Placental epithelial cell (primary cell): Measurements from ENCODE around the gene SAXO1. TPM values are rescaled to one million over a fixed set of nuclear protein-coding genes. Genes with fewer than 3 reads are reported as not detected.
A peak's percentile ranks its signal among the peaks of the same experiment; 100 is the strongest.

Experiments
- small RNA-seq: library from RNA; depleted of rRNA; stranded (forward); fragments of <200 nt; gene quantifications from one replicate; pipeline ENCODE3, GENCODE V24; 2012
- total RNA-seq: library from RNA; depleted of rRNA; stranded (reverse); fragments of >200 nt; gene quantifications from 2 replicates; pipeline ENCODE4 v1.2.3, GENCODE V29; 2012

Gene SAXO1, protein sequence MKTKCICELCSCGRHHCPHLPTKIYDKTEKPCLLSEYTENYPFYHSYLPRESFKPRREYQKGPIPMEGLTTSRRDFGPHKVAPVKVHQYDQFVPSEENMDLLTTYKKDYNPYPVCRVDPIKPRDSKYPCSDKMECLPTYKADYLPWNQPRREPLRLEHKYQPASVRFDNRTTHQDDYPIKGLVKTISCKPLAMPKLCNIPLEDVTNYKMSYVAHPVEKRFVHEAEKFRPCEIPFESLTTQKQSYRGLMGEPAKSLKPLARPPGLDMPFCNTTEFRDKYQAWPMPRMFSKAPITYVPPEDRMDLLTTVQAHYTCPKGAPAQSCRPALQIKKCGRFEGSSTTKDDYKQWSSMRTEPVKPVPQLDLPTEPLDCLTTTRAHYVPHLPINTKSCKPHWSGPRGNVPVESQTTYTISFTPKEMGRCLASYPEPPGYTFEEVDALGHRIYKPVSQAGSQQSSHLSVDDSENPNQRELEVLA
- total RNA-seq = under 0.01 and 0.11 TPM in 2 replicates

DNA sequence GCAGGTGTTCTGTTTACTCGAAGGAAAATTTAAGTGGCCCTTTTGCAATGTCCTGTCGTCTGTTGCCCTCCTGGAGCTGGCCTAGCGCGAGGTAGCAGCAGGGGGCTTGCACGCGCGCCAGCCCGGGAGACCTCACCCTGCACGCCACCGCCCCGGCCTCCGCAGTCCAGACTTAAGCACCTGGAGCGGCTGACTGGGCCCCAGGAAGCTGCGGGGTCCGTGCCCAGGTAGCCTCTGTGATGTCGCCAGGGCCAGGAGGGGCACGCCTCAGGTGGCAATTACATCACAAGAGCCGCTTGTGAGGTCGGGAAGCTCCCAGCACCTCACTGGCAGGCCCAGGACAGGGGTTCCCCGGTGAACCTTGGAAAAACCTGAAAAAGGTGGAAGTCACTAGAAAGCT, at the start of gene SAXO1:
Gene SAXO1 (minus strand): TSS at position 195 of the 400 bp plus-strand sequence. CDS start 301 bp downstream, outside the sequence.

DNA sequence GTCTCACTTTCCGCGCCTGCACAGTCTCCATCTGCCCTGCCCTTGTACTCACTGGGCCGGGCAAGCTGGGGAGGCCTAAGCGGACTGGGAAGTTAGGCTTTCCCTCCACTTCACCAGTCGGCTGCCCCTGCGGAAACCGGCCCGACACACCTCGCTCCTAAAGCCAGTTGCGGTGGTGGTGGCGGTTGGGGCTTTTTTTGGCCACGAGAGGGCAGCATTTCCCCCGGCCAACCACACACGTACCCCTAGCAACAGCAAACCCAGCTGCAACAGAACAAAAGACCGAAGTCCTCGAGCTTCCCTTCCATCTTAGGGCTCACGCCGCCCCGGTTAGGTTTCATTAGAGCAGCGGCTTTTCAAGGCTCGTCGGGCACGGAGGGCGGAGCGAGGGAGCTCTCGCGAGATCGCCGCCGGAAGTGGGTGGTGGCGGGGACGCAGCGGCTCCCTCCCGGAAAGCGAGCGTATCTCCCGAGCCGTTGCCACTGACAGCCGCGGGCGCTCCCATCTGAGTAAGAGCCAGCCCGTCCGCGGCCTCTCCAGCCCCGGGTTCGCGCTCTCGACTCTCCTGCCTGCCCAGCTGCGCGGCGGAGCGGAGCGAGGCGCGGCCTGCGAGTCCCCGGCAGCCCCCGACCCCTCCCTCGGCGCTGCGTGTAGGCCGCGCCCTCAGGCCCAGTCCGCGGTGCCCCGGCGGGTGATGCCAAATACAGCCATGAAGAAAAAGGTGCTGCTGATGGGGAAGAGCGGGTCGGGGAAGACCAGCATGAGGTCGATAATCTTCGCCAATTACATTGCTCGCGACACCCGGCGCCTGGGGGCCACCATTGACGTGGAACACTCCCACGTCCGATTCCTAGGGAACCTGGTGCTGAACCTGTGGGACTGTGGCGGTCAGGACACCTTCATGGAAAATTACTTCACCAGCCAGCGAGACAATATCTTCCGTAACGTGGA, 16.2 kb upstream of the SAXO1 start, which contains the start of gene RRAGA:
Gene RRAGA (plus strand): TSS at position 462 of the 951 bp plus-strand sequence. CDS start 233 bp downstream, at position 695.

Small RNA genes within 50 kb of the gene (small RNA-seq; reads per million reads assigned to genes)
- not detected for gene RNU6-264P
- 91.2 reads per million, percentile 98 among the genes with 10 or more reads in this experiment for gene SCARNA8

Other genes starting within 250 kb of the SAXO1 start
- 52.2 and 64.5 TPM in 2 replicates for gene RRAGA, start 16.2 kb upstream of the SAXO1 start, total RNA-seq
- 11.8 and 11.9 TPM in 2 replicates for gene HAUS6, start 69.7 kb upstream of the SAXO1 start, total RNA-seq
- 42.1 and 130 TPM in 2 replicates for gene PLIN2, start 94.3 kb upstream of the SAXO1 start, total RNA-seq
- gene DENND4C, start 197.5 kb upstream of the SAXO1 start, total RNA-seq = 51.1 and 59.3 TPM in 2 replicates